Upper lobe of right lung (tissue), 1 donor: ENCODE measurements around the gene ADAM10. TPM values are rescaled to one million over a fixed set of nuclear protein-coding genes. Genes with fewer than 3 reads are reported as not detected.

Experiments used
- ATAC-seq: fragments of 200-7000 bp; cut with Tn5 transposase; one replicate; pipeline ENCODE4 v1.9.1; 2020; ENCODE audit warnings: mild to moderate bottlenecking, moderate library complexity
- DNase-seq: peaks from one replicate; pipeline ENCODE4 v3.0.0-alpha.2; 2020
- H3K27ac ChIP-seq: fragments of 200-600 bp; one replicate; pipeline ENCODE4 v1.8.0; 2022
- H3K27me3 ChIP-seq: fragments of 200-600 bp; one replicate; pipeline ENCODE4 v1.8.0; 2022; ENCODE audit warnings: mild to moderate bottlenecking
- H3K36me3 ChIP-seq: fragments of 200-600 bp; one replicate; pipeline ENCODE4 v1.8.0; 2022
- H3K4me1 ChIP-seq: fragments of 200-600 bp; one replicate; pipeline ENCODE4 v1.8.0; 2022
- H3K4me3 ChIP-seq: fragments of 200-600 bp; one replicate; pipeline ENCODE4 v1.8.0; 2022; ENCODE audit warnings: mild to moderate bottlenecking
- H3K9me3 ChIP-seq: fragments of 200-600 bp; one replicate; pipeline ENCODE4 v1.8.0; 2022
- intact Hi-C: fragments of 100-400 bp; cut with DNase I; formaldehyde crosslinking; loops from one replicate; pipeline ENCODE4 v1.11.0; 2022
- total RNA-seq: library from RNA; stranded (reverse); fragmentation: NEBNext Ultra II Directional; extraction: Animal tissue kit (Norgen Biotek cat#: 25700); gene quantifications from one replicate; pipeline ENCODE4 v1.2.1, GENCODE V29; 2021
- TF ChIP-seq, protein P1 (sequence below): fragments of 200-600 bp; IDR thresholded peaks from one replicate; pipeline ENCODE4 v1.8.0; 2022; ENCODE audit warnings: antibody characterized with exemption
- donor health status: DM: no; HTN: yes; CAD: no; lungs with severe emphysema.

ADAM10 gene
- total RNA-seq, 1 donor from 2014 or later, result 139 TPM

GRCh38 chr15:58689646-58690045, 59.9 kb downstream of the ADAM10 start:
- H3K4me1 ChIP-seq, result no peaks in the 10 kb centered on the region
- TF ChIP-seq, protein P1, sequence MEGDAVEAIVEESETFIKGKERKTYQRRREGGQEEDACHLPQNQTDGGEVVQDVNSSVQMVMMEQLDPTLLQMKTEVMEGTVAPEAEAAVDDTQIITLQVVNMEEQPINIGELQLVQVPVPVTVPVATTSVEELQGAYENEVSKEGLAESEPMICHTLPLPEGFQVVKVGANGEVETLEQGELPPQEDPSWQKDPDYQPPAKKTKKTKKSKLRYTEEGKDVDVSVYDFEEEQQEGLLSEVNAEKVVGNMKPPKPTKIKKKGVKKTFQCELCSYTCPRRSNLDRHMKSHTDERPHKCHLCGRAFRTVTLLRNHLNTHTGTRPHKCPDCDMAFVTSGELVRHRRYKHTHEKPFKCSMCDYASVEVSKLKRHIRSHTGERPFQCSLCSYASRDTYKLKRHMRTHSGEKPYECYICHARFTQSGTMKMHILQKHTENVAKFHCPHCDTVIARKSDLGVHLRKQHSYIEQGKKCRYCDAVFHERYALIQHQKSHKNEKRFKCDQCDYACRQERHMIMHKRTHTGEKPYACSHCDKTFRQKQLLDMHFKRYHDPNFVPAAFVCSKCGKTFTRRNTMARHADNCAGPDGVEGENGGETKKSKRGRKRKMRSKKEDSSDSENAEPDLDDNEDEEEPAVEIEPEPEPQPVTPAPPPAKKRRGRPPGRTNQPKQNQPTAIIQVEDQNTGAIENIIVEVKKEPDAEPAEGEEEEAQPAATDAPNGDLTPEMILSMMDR, result no peak
- ATAC-seq (no peak), DNase-seq (no peak)
- no peaks in the 10 kb centered on the region for H3K36me3 ChIP-seq
- intact Hi-C loops, result no loop called here
- no peak overlapping the region for H3K27ac ChIP-seq
- H3K27me3 ChIP-seq, result no peaks in the 10 kb centered on the region
- no peaks in the 10 kb centered on the region for H3K9me3 ChIP-seq
- H3K4me3 ChIP-seq, result no peak overlapping the region

DNA sequence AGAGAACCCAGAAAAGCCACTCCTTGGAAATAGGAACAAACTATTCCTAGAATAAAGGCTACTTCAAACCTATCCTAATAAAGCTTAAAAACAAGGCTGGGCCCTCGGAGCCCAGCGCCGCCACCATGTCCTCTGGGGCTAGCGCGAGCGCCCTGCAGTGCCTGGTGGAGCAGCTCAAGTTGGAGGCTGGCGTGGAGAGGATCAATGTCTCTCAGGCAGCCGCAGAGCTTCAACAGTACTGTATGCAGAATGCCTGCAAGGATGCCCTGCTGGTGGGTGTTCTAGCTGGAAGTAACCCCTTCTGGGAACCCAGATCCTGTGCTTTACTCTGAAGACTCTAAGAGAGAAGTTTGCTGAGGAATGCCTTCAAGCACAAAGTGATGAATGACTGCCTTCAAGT, 63.2 kb downstream of the ADAM10 start:
- Histone ChIP-seq H3K4me1 (no peaks in the 10 kb centered on the region), H3K4me3 (no peak overlapping the region), H3K9me3 (no peaks in the 10 kb centered on the region), H3K36me3 (no peaks in the 10 kb centered on the region), H3K27ac (no peak overlapping the region), H3K27me3 (no peaks in the 10 kb centered on the region)
- DNase-seq, result no peak
- intact Hi-C loops, result no loop called here
- TF ChIP-seq, protein P1, result no peak
- no peak for ATAC-seq

DNA sequence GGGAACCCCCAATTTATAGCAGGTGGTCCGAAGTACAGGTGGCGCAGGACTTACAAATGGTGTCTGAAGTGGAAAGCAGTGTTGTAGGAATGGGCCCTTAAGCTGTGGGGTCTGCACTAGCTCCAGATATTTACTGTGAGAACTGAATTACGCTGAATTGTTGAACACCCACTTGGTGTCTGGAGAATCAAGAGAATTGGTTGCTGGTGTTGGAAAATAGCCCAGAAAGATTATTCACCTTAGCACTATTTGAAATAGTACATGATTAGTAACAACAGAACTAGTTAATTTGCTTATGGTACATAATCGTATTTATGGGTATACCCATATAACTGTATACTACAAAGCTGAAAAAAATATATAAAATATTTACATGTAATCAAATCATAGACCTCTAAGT, 64.8 kb downstream of the ADAM10 start:
- no peaks in the 10 kb centered on the region for H3K36me3 ChIP-seq
- DNase-seq (no peak), ATAC-seq (no peak)
- H3K9me3 ChIP-seq, result no peaks in the 10 kb centered on the region
- H3K4me3 ChIP-seq, result no peak overlapping the region
- no peaks in the 10 kb centered on the region for H3K27me3 ChIP-seq
- intact Hi-C loops, result no loop called here
- no peak overlapping the region for H3K27ac ChIP-seq
- TF ChIP-seq, protein P1, result no peak
- H3K4me1 ChIP-seq, result no peaks in the 10 kb centered on the region

DNA sequence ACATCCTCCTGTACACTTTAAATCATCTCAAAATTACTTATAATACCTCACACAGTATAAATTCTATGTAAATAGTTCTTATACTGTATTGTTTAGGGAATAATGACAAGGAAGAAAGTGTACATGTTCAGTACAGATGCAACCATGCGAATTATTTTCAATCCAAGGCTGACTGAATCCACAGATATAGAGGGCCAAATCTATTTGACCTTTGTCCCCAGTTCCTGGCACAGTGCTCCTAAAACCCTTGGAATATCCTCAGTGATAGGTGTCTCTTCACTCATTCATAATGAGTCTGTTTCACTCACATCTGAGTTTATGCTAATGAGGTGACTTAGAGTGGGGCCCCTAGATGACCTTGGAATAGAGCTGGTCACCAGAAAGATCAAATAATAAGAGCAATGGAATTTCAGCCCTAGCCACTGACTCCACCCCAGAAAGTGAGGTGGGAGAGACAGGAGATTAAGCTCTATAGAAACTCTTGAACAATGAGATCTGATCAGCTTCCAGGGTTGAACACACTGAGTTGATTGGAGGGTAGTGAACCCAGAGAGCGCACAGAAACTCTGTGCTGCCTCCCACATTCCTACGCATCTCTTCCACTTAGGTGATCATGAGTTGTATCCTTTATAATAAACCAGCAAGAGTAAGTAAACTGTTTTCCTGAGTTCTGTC, 65.3 kb downstream of the ADAM10 start:
- ATAC-seq, result no peak
- intact Hi-C loops, result no loop called here

DNA sequence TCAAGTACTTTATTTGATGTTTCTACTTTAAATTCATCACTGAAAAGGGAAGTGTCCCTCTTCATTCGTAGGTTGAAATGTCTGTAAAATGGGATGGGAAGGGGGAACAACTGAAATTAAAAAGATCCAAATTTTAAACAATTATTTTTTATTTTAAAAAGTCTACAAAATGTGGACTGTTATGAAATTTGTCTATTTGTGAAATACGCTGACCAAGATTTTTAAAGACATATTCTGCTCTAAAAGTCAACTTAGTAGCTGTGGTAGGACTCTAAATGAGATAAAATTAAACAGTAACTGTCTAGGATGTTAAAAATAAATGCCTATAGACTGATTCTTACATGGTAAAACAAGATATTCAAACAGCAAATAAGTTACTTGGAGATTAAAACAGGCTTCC, 67.3 kb downstream of the ADAM10 start:
- TF ChIP-seq, protein P1, result no peak
- ATAC-seq (no peak), DNase-seq (no peak)
- intact Hi-C loops, result no loop called here
- no peaks in the 10 kb centered on the region for H3K27me3 ChIP-seq
- no peaks in the 10 kb centered on the region for H3K36me3 ChIP-seq
- H3K4me3 ChIP-seq, result no peak overlapping the region
- no peaks in the 10 kb centered on the region for H3K9me3 ChIP-seq
- no peak overlapping the region for H3K27ac ChIP-seq
- H3K4me1 ChIP-seq, result no peaks in the 10 kb centered on the region

More for the DNA sequence above, 65.3 kb downstream of the ADAM10 start:
- no peaks in the 10 kb centered on the region for H3K27me3 ChIP-seq
- no peak for DNase-seq
- no peak overlapping the region for H3K4me3 ChIP-seq
- no peak overlapping the region for H3K27ac ChIP-seq
- H3K36me3 ChIP-seq, result no peaks in the 10 kb centered on the region
- TF ChIP-seq, protein P1, result no peak
- no peaks in the 10 kb centered on the region for H3K4me1 ChIP-seq
- H3K9me3 ChIP-seq, result no peaks in the 10 kb centered on the region

GRCh38 chr15:58678683-58679082, 70.8 kb downstream of the ADAM10 start:
- Histone ChIP-seq H3K36me3 (no peaks in the 10 kb centered on the region), H3K4me3 (no peak overlapping the region), H3K9me3 (no peaks in the 10 kb centered on the region), H3K4me1 (no peaks in the 10 kb centered on the region), H3K27ac (no peak overlapping the region), H3K27me3 (no peaks in the 10 kb centered on the region)
- DNase-seq (no peak), ATAC-seq (no peak)
- TF ChIP-seq, protein P1, result no peak
- intact Hi-C loops, result no loop called here
